Measurements from ENCODE around the gene ELAC2. TPM values are rescaled to one million over a fixed set of nuclear protein-coding genes. Genes with fewer than 3 reads are reported as not detected.
"Not testable (repeated sequence)": the region's sequence is repeated elsewhere in the genome, so short reads cannot be mapped to it uniquely, and the experiment has no call there.

ELAC2 gene
- total RNA-seq, 1 donor from 2014 or later = 117 TPM

DNA sequence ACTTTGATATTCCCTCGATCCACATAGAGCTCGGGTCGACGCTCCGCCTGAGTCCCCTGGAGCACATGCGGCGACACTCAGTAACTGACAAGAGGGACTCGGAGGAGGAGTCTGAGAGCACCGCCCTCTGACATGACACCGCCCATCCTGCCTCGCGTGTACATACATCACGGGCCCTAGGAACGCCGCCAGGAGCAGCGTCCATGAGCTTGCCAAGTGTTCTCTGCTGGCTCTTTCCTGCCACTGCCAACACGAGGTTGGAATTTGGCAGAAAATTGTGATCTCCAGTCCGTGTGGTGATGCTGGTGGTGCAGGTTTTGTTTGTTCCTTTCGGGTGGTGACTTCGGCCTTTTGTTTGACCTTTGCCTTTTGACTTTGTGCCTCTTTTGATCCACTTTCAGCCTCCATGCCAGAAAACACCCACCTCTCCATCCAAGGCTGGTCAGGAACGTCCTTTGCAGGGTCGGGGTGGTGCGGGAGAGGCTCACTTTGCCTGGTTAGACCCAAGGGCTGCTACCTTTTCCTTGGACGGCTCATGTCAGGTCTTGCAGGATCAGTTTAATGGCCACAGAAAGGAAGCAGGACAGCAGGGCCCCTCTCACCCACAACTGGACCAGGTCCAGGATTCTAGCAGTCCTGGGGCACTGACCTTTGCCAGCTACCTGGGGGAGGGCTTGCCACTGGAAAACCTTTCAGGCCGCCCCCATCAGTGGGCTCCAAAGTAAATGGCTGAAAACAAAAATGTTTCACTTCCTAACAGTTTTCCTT lies 27.6 kb downstream of the ELAC2 start:
- DNase-seq (ENCODE audit: low read depth) = no peak

DNA sequence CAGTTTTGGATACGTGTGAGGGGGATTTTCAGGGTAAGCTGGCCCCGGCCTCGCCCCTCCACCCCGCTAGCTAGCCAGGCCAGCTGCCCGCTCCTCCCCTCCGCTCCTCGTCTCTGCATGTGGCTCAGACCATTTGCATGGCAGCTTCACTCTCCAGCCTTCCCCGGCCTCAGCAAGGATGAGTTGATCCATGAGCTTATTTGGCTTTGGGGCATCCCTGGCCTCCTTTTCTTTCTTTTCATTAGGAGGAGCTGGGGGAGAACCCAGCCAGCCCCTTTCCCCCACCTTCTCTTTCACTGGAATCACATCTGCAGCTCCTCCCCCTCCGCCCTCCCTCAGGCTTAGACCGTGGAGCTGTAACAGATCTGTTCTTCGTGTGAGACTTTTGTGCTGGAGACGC lies 30.7 kb downstream of the ELAC2 start:
- DNase-seq (ENCODE audit: low read depth) = no peak

DNA sequence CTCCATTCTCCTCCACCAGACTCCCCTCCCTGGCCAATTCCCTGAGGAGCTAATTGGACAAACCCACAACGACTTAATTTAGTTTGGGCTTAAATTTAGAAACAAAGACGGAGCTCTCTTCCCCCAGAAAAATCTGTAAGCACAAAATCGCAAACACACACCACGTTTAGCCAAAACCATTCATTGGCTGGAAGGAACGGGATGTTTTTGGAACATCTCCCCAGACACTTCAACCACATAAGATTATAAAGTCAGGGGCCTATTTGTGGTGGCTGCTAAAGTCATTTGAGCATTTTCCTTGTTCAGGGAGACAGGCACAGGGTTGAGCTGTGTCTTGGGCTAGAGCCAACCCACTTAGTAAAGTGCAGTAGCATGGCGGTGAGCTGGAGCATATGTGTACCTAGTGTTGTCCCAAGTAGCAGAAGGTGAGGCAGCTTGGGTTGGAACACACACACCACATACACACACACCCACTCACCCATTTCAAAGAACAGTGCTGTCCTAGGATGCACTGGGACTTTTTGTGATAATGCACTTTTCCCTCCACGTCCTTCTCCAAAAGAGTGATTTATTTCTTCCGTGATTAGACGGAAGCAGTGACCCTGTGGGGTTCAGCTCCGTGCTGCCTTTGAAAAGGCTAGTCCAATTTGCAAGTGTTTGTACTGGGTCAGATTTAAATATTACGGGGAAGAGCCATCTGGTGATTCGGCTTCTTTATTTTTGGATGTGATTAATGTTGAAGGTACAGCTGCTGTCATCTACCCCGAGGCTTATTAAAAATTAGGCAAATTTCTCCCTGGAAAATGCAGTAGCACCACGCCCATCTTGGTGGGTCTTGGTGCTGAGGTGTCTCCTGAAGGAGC lies 32.2 kb downstream of the ELAC2 start:
- DNase-seq (ENCODE audit: low read depth) = no peak

DNA sequence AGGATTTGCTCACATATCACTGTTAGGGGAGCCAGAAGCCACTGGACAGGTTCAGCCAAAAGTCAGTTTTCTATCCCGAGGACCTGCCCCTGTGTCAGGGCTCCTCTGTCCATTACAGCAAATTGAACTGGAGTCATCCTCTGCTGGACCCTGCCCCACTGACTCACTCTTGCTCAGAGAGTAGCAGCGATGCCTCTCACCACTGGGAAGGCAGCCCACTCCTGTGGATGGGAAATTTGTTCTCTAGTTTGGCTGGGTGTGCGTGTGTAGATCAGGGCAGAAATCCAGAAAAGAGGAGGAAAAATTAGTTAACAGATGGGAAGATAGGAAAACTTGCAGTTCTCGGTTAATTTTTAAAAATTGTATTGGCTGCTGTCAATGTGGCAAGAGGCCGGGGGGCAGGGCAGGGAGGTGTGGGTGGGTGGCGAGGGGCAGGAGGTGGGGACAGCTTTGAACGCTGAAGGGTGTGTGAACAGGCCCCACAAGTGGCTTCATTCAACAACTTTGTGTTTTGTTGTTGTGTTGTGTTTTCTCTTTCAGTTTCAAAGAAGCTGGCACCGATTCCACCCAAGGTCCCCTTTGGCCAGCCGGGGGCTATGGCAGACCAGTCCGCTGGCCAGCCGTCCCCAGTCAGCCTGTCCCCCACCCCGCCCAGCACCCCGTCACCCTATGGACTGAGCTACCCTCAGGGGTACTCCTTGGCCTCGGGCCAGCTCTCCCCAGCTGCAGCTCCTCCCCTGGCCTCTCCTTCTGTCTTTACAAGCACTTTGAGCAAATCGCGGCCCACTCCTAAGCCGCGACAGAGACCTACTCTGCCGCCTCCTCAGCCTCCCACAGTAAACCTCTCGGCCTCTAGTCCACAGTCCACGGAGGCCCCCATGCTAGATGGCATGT lies 33.6 kb downstream of the ELAC2 start:
- peak; percentile 2 for DNase-seq (ENCODE audit: low read depth)

DNA sequence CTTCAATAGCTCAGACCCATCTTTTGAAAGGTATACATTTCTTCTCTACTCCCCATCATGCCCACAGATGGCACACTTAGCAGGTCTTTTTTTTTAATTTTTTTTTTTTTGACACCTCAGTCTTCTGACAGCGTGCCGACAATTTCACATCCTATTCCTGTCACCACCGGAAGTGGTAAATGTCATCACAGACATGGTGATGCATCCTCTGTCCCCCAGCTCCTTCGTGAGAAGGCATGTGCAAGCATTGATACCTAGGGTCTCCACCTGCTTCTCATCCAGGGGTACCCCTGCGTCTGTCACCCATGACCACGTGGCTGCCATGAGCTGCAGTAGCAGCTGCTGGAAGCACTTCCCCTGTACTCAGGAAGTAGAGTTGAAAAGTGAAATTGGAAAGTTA lies 35.6 kb downstream of the ELAC2 start:
- no peak for DNase-seq (ENCODE audit: low read depth)

DNA sequence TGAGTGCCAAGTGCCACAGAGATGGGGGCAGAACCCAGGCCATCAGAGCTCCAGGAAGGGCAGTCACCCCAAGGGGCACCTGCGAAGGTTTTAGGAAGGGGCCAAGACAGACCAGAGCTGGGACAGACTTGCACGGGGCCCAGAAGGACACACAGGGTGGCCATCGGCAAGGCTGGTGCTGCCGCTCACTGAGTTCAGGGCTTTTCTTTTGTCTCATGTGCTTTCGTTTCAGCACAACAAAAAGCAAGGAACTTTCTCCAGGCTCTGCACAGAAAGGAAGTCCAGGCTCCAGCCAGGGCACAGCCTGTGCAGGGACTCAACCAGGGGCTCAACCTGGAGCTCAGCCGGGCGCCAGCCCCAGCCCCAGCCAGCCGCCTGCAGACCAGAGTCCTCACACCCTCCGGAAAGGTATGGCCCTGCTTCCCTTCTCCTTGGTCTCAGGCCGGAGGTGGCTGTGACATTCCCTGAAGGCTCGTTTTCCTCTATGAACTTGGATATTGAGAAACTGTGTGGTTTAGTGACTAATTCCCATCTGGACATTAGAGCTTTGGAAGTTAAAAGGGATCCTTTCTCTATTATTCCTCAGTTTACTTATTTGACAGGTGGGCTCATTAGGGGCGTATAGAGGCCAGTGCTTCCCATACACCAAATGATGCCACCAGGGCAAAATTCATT lies 37.9 kb downstream of the ELAC2 start:
- no peak for DNase-seq (ENCODE audit: low read depth)

DNA sequence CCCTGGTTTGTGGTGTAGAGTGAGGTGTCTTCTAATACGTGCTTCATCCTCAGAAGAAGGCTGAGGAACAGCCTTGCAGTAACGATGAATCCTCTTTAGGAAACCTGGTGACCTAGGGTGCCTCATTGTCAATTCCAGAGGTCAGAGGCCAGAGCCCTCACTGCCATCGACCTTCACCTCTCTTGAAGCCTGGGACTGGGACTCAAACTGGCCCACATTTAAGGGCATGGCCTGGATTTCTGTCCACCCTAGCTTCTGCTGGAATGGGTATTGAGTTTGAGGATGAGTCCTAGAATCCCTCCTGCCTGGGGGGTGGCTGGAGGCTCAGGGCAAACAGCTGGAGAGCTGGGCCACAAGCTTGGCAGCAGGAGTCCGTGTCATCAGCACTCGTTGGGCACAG lies 38.6 kb downstream of the ELAC2 start:
- no peak for DNase-seq (ENCODE audit: low read depth)

DNA sequence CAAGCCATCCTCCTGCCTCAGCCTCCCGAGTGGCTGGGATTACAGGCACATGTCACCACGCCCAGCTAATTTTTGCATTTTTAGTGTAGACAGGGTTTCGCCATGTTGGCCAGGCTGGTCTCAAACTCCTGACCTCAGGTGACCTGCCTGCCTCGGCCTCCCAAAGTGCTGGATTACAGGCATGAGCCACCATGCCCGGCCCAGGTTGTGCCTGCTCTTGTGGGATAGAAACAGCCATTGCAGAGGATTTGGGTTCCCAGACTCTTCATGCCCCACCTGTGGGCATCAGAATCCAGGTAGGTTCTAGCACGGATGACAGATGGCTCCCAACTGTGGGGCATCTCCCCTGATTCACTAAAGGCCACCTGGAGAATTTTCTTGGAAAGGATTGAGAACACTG lies 39.0 kb downstream of the ELAC2 start:
- DNase-seq (ENCODE audit: low read depth) = not testable (repeated sequence)

DNA sequence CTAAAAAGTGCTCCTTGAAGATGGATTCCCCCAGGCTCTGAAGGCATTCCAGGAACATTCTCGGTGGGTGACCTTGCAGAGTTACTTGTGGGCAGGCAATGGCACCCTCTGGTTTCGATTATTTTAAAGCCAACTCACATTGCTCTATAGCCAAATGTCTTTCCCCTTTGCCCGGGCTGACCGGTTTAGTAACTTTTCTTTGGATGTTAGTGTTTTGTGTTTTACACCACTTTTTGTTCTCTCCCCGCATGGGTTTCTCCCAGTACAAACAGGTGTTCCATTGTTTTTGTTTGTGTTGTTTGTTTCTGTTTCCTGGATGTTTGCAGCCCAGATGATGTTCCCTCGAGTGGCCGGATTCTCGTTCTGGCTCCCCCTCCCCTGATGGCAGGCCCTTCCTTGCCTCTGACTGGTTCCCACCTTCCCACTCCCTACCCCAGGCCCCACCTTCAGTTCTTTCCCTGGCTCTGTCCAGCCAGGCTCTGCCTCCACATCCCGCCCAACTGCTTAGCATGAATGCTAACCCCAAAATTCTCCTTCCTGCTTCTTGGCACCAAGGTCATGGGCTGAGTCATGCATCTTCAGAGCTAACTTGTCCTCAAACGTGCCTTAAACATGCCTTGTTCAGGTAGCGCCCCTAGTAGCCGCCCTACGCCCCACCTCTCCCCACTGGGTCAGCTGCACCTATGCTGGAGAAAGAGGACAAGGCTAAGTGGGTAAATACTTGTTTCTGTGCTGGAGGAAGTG lies 40.6 kb downstream of the ELAC2 start:
- DNase-seq (ENCODE audit: low read depth) = no peak

DNA sequence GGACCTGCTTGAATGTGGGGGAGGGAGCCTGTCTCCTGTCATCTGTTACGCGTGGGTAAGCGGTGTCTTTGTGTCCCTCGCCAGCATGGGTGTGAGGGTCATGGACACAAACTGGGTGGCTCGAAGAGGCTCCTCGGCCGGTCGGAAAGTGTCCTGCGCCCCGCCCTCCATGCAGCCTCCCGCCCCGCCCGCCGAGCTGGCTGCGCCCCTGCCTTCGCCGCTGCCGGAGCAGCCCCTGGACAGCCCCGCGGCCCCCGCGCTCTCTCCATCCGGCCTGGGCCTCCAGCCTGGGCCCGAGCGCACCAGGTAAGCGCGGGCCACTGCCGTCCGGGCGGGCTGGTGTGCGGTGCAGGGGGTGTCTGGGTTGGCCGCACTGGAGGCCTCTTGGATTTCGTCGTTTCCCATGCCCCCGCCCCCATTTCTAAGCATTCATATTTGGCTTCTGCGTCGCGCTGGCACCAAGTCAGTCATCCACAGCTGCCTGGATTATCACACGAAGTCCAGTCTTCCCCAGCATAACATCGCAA lies 43.8 kb downstream of the ELAC2 start:
- DNase-seq (ENCODE audit: low read depth) = no peak

DNA sequence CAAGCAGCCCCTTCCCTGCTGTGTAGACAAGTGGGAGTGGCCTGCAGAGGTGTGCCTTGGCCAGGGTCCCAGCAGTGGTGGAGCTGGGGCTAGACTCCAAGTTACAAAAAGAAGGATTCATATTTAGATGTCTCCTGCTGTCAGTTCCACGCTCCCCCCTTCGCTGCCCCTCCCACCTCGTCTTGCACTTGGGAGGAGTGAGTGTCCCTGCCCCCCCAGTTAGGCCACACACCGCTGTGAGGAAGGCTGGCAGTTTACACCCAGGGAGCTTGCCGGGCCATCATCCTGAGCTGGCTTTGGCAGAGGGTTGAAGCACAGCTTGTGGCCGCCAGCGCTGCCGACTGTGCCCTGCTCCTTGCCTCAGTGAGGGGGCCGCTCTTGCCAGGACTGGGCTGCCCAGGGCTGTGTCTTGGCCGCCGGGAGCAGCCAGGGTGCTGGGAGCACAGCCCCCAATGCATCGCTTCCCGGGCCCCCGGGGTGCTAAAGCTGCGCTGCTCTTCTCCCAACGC lies 44.3 kb downstream of the ELAC2 start:
- no peak for DNase-seq (ENCODE audit: low read depth)

DNA sequence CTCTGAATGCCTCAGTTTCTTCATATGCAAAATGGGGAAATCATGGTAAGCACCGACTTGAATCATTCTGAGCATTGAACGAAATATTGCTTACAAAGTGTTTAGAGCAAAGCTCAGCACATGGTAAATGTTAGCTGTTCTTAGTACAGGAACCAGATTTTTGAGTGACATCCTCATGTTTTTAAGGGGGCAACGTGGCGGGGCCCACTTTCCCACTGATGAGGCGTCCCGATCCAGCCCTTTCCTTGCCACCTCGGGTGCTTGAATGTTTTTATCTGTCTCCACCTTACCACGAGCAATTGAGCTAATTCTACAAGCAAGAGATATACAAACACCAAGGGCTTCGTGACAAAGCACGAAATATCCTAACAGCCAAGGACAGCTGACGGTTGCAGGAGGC lies 49.9 kb downstream of the ELAC2 start:
- DNase-seq (ENCODE audit: low read depth) = no peak

DNA sequence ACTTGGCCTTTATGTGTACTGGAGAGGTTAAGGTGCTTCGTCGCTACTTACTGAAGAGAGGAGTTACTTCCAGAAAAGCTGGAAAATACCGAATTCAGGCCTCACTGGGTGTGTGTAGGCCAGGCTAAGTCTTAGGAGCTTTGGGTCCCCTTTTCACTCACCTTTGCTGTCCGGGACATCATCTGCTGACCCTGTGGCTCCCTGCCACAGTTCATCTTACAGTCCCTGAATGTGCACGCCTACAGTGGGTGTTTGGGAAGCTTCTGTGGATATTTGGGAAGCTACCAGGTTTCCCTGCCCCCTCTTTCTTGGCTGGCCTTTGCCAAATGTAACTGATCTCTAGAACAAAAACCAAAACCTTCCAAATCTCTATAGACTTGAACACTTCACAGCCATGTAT lies 51.4 kb downstream of the ELAC2 start:
- DNase-seq (ENCODE audit: low read depth) = no peak

DNA sequence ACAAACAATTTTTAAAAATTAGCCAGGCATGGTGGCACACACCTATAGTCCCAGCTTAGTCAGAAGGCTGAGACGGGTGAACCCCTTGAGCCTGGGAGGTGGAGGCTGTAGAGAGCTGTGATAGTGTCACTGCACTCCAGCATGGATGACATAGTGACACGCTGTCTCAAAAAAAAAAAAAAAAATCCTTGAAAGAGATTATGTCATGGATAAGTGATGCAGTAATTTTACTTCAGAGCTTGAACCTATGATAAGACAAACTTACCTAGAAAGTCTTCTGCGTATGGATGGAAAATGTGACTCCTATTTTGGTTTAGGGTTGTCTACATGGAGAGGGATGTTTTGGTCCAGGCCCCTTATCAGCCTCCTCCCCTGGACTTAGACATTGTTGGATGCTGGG lies 51.8 kb downstream of the ELAC2 start:
- DNase-seq (ENCODE audit: low read depth) = no peak

DNA sequence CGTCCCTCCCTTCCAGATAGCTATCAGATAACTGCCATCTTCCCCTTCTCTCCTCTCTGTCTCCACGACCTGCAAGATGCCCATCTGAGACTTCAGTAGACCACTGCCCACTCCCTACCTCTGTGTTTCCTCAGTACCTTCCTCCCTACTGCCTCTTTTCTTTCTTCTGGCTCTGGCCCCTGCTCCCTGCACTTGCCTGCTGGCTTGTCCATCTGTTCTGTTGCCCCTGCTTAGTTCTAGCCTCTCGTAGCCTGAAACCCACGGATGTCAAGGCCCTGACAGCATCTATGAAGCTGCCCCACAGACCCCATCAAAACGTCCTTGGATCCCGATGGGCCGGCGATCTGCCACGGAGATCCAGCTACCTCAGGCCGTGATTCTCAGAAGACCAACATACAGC lies 53.0 kb downstream of the ELAC2 start:
- no peak for DNase-seq (ENCODE audit: low read depth)

DNA sequence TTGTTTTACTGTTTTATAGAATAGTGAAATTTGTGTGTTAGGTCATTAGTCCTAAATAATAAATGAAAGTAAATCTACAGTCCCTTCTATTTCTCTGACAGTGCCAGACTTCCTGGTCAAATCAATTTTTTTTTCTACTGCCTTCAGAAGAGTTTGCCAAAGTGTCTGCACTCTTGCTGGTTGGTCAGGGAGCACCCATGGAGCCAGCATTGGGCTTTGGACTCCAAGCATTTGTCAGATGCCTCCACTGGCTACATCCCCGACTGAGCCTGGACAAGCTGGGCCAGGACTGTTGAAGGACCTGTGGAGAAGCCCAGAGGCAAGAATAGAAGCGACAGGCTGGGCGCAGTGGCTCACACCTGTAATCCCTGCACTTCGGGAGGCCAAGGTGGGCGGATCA lies 53.7 kb downstream of the ELAC2 start:
- no peak for DNase-seq (ENCODE audit: low read depth)

DNA sequence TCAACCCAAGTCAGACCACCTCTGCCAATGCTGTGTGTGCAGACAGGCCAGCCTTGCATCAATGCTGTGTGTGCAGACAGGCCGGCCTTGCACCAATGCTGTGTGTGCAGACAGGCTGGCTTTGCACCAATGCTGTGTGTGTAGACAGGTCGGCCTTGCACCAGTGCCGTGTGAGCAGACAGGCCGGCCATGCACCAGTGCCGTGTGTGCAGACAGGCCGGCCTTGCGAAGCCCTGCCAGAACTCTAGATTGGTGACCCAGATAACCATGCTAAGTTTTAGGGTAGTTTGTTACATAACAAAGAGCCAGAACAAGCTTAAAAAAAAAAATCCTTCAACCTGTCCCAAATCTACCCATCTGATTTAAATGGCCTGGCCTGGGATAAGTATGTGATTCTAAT lies 54.3 kb downstream of the ELAC2 start:
- DNase-seq (ENCODE audit: low read depth) = no peak

DNA sequence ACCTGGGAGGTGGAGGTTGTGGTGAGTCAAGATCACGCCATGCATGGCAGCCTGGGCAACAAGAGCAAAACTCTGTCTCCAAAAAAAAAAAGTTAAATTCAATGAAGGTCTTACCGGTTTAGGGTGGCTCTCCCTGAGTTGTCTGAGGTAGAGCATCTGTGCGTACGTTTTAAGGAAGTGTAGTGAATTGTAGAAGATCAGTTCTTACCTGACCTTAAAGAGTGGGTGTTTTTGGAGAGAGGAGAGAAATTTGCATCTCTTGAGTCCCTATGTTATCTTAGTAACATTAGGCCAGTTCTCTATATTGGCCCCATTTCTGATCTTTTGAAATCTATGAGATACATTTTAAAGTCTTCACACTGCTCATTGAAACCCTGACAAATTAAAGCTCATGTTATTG lies 56.2 kb downstream of the ELAC2 start:
- no peak for DNase-seq (ENCODE audit: low read depth)

DNA sequence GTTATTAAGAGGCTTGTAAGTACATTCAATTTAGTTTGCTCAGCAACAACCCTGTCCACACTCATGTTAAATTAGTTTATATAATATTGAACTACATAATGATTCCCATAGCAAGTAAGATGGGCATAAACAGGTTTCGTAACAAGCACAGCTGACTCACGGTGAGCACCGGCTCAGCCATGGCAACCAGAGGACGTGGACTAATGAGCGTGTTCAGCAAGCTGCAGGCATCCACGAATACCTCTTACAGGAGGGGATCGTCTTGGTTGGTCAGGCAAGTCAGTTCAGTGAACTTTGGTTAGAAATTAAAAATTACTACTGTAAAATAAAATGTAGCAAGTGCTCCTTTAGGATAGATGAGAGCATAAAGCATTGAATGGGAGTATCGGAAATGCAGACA lies 58.4 kb downstream of the ELAC2 start:
- DNase-seq (ENCODE audit: low read depth) = peak; percentile 87

DNA sequence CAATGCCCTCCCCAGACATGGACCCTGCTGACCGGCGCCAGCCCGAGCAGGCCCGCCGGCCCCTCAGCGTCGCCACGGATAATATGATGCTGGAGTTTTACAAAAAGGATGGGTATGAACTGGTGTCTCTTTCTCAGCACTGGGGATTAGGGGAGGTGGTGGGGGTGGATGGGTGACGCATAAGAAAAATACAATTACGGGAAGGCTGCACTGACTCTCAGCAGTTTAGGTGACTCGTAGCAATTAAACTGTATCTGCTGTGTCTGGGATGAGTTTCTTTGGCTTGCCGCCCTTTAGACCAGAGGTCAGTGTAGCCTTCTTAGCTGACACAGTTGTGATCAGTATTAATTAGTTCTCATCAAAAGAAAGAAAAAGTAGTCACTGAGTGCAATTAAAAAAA lies 59.0 kb downstream of the ELAC2 start:
- peak; percentile 36 for DNase-seq (ENCODE audit: low read depth)

DNA sequence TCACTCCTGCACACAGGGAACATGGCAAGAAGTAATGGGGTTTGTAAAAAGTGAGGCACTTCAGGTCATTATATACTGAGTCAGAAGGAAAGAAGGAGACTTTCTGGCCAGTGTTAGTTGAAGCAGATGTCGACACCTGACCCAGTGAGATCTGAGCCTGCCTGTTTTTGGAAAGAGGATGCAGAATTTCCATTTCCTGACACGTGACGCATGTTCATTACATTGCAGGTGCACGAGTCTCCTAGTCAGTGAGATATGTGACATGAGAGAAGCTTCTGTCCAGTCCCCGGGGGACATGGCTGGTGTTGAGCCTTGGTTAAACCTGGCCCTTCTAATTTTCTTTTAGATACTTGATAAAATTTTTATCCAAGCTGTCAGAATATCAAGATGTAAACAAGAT lies 62.3 kb downstream of the ELAC2 start:
- no peak for DNase-seq (ENCODE audit: low read depth)
